Measurements from ENCODE around the gene PEX3.

- TF ChIP-seq CTCF (IDR thresholded peaks at IDR 0.05 in 2 of 3, conservative IDR thresholded peaks at IDR 0.05 in 1 of 3; ENCODE audit: borderline replicate concordance in 1 of 3, insufficient read depth in 1 of 3, low read depth in 2 of 3, low read length in 2 of 3) (no peak), ZNF274 (IDR thresholded peaks at IDR 0.05; ENCODE audit: low read depth, low read length) (no peak), POLR2A (IDR thresholded peaks at IDR 0.05; ENCODE audit: borderline replicate concordance, extremely low read depth, insufficient read depth, insufficient read length) (no peak), SP1 (IDR thresholded peaks at IDR 0.05; ENCODE audit: low read depth) (no peak), SIN3A (IDR thresholded peaks at IDR 0.05; ENCODE audit: low read depth) (no peak), YY1 (IDR thresholded peaks at IDR 0.05; ENCODE audit: extremely low read depth, insufficient replicate concordance, low read depth, low read length) (no peak), MAX (IDR thresholded peaks at IDR 0.05) (no peak)
These were observed 1.4 kb upstream of the PEX3 start for GRCh38 chr6:143449082-143449713.

All from HCT116 (cell line).